Effector memory CD8-positive, alpha-beta T cell (primary cell): Measurements from ENCODE around the gene SSMEM1.
"Not testable (repeated sequence)": the region's sequence is repeated elsewhere in the genome, so short reads cannot be mapped to it uniquely, and the experiment has no call there.

Experiments used
- ATAC-seq: fragments of 150-1000 bp; cut with Tn5 transposase; replicated peaks from 2 replicates; pipeline ENCODE4 v1.10.0; 2021; ENCODE audit warnings: mild to moderate bottlenecking, moderate library complexity
- DNase-seq, 3 experiments: peaks; one replicate each; pipeline ENCODE4 v3.0.0; 2021
- H3K27ac Mint-ChIP-seq, 2 donors: one replicate each; pipeline ENCODE4 v1.8.0; 2022; ENCODE audit warnings: mild to moderate bottlenecking in 2 of 2, mixed read lengths in 2 of 2, moderate library complexity in 2 of 2
- H3K27me3 Mint-ChIP-seq, 2 donors: one replicate each; pipeline ENCODE4 v1.8.0; 2022; ENCODE audit warnings: mixed read lengths in 2 of 2
- H3K36me3 Mint-ChIP-seq: one replicate; pipeline ENCODE4 v1.8.0; 2022; ENCODE audit warnings: mild to moderate bottlenecking, moderate library complexity, mixed read lengths; ENCODE audit not compliant: insufficient read depth
- H3K4me1 Mint-ChIP-seq, 2 donors: one replicate each; pipeline ENCODE4 v1.8.0; 2022; ENCODE audit warnings: low read depth in 2 of 2, mixed read lengths in 2 of 2
- H3K4me3 Mint-ChIP-seq, 2 donors: one replicate each; pipeline ENCODE4 v1.8.0; 2022; ENCODE audit warnings: mild to moderate bottlenecking in 2 of 2, mixed read lengths in 2 of 2, moderate library complexity in 2 of 2
- H3K9me3 Mint-ChIP-seq, 2 donors: one replicate each; pipeline ENCODE4 v1.8.0; 2022; ENCODE audit warnings: mixed read lengths in 2 of 2

SSMEM1 gene

DNA sequence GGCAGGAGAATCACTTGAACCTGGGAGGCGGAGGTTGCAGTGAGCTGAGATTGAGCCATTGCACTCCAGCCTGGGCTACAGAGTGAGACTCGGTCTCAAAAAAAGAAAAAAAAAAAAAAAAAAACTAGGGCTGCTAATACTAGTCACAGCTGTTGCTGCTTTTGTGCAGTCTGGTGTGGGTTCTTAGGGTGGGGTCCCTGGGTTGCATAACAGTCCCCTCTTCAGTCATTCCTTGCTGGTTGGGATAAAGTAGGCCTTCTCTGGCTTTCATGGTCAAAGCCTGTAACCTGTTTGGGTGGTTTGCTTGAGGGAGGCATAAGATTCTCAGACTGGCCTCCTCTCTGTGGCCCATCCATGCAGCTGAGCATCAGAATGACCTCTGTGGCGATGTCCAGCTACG lies 14.1 kb downstream of the SSMEM1 start:
- Mint-ChIP-seq H3K4me1 (no peaks in the 10 kb centered on the region), H3K27me3 (peaks cover 15 to 17% of the 10 kb centered on the region in 2 donors), H3K27ac (no peak overlapping the region), H3K9me3 (no peaks in the 10 kb centered on the region), H3K4me3 (no peak overlapping the region), H3K36me3 (no peaks in the 10 kb centered on the region)
- DNase-seq (no peak), ATAC-seq (no peak)

- Mint-ChIP-seq H3K9me3 (no peaks in the 10 kb centered on the region), H3K4me1 (no peaks in the 10 kb centered on the region), H3K4me3 (no peak overlapping the region), H3K36me3 (no peaks in the 10 kb centered on the region), H3K27me3 (peaks cover 15 to 17% of the 10 kb centered on the region in 2 donors), H3K27ac (no peak overlapping the region)
- no peak for DNase-seq
- ATAC-seq = no peak
Observed at GRCh38 chr7:130223646-130224045, 16.0 kb downstream of the SSMEM1 start.

DNA sequence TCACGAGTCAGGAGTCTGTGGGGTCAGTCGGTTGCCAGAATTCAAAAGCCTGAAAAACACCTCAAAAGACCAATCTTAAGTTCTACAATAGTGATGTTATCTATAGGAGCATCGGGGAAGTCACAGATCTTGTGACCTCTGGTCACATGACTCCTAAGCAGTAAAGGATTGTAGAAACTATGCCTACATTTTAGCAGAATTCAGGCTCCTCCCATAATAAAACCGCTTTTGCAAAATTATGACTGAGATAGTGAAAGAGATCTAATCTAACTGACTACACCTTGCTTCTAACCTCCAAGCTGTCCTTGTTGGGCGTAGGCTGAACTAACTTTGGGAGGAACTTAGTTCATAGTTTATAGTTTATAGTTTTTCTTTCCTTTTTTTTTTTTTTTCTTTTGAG lies 16.6 kb downstream of the SSMEM1 start:
- Mint-ChIP-seq H3K27me3 (peaks cover 15 to 17% of the 10 kb centered on the region in 2 donors), H3K9me3 (no peaks in the 10 kb centered on the region), H3K4me3 (no peak overlapping the region), H3K27ac (no peak overlapping the region), H3K36me3 (no peaks in the 10 kb centered on the region), H3K4me1 (no peaks in the 10 kb centered on the region)
- DNase-seq = no peak
- ATAC-seq = no peak

GRCh38 chr7:130224923-130225322 lies 17.3 kb downstream of the SSMEM1 start:
- H3K4me1 Mint-ChIP-seq, H3K4me3 Mint-ChIP-seq, H3K27ac Mint-ChIP-seq, DNase-seq, H3K9me3 Mint-ChIP-seq, H3K36me3 Mint-ChIP-seq, ATAC-seq: not testable (repeated sequence)
- H3K27me3 Mint-ChIP-seq = peaks cover 8 to 12% of the 10 kb centered on the region in 2 donors

GRCh38 chr7:130226333-130226732 lies 18.7 kb downstream of the SSMEM1 start:
- Mint-ChIP-seq H3K36me3 (no peaks in the 10 kb centered on the region), H3K27ac (no peak overlapping the region), H3K27me3 (peaks cover 7 to 9% of the 10 kb centered on the region in 2 donors), H3K4me1 (no peaks in the 10 kb centered on the region), H3K9me3 (no peaks in the 10 kb centered on the region), H3K4me3 (no peak overlapping the region)
- DNase-seq (no peak), ATAC-seq (no peak)

- H3K27me3 Mint-ChIP-seq = peaks cover 7 to 21% of the 10 kb centered on the region in 2 donors
- H3K4me1 Mint-ChIP-seq = no peaks in the 10 kb centered on the region
- no peak for DNase-seq
- no peaks in the 10 kb centered on the region for H3K9me3 Mint-ChIP-seq
- H3K4me3 Mint-ChIP-seq = no peak overlapping the region
- ATAC-seq = no peak
- H3K27ac Mint-ChIP-seq = no peak overlapping the region
- no peaks in the 10 kb centered on the region for H3K36me3 Mint-ChIP-seq
Observed at GRCh38 chr7:130227883-130228575, 20.4 kb downstream of the SSMEM1 start.

- Mint-ChIP-seq H3K27me3 (peaks cover 7 to 24% of the 10 kb centered on the region in 2 donors), H3K27ac (no peak overlapping the region), H3K4me3 (no peak overlapping the region), H3K36me3 (no peaks in the 10 kb centered on the region), H3K9me3 (no peaks in the 10 kb centered on the region), H3K4me1 (no peaks in the 10 kb centered on the region)
- no peak for DNase-seq
- ATAC-seq = no peak
Observed at GRCh38 chr7:130228840-130229502, 21.3 kb downstream of the SSMEM1 start.

DNA sequence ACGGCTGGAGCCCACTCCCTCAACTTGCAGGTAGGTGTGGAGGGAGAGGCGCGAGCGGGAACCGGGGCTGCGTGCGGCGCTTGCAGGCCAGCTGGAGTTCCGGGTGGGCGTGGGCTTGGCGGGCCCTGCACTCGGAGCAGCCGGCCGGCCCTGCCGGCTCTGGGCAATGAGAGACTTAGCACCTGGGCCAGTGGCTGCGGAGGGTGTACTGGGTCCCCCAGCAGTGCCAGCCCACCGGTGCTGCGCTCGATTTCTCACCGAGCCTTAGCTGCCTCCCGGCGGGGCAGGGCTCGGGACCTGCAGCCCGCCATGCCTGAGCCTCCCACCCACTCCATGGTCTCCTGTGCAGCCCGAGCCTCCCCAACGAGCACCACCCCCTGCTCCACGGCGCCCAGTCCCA lies 22.3 kb downstream of the SSMEM1 start:
- DNase-seq, H3K4me1 Mint-ChIP-seq, H3K4me3 Mint-ChIP-seq, H3K36me3 Mint-ChIP-seq, H3K9me3 Mint-ChIP-seq, ATAC-seq, H3K27ac Mint-ChIP-seq: not testable (repeated sequence)
- H3K27me3 Mint-ChIP-seq = peaks cover 15 to 34% of the 10 kb centered on the region in 2 donors

- Mint-ChIP-seq H3K27me3 (peaks cover 26 to 52% of the 10 kb centered on the region in 2 donors), H3K36me3 (peaks cover 3% of the 10 kb centered on the region), H3K9me3 (no peaks in the 10 kb centered on the region), H3K27ac (no peak overlapping the region), H3K4me3 (no peak overlapping the region), H3K4me1 (no peaks in the 10 kb centered on the region)
- no peak for DNase-seq
- no peak for ATAC-seq
Observed at GRCh38 chr7:130231792-130232191, 24.1 kb downstream of the SSMEM1 start.

GRCh38 chr7:130232209-130232608 lies 24.5 kb downstream of the SSMEM1 start:
- Mint-ChIP-seq H3K27me3 (peaks cover 30 to 56% of the 10 kb centered on the region in 2 donors), H3K36me3 (peaks cover 3% of the 10 kb centered on the region), H3K4me1 (no peaks in the 10 kb centered on the region), H3K4me3 (no peak overlapping the region), H3K9me3 (no peaks in the 10 kb centered on the region), H3K27ac (no peak overlapping the region)
- ATAC-seq (no peak), DNase-seq (no peak)

DNA sequence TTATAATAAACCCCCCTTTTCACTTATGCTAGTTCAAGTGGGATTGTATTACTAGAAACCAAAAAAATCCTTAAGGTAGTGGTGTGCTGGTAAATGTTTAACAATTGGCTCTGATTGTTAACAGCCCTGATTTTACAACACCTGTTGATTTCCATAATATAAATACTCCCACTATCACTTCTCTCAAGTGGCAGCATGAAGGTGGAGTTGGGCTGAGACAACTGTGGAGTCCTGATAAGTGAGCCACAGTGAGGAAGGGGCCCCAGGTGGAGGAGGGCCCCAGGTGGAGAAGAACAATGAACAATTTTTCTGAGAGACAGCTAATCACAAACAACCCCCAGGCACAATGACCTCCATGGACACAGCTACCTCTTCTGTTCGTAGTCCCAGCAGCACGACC lies 26.4 kb downstream of the SSMEM1 start:
- Mint-ChIP-seq H3K27me3 (peaks cover 32 to 61% of the 10 kb centered on the region in 2 donors), H3K4me3 (no peak overlapping the region), H3K36me3 (peaks cover 3% of the 10 kb centered on the region), H3K27ac (no peak overlapping the region), H3K4me1 (no peaks in the 10 kb centered on the region), H3K9me3 (no peaks in the 10 kb centered on the region)
- DNase-seq (no peak), ATAC-seq (no peak)

- H3K4me3 Mint-ChIP-seq, H3K9me3 Mint-ChIP-seq, H3K27ac Mint-ChIP-seq, H3K36me3 Mint-ChIP-seq, H3K4me1 Mint-ChIP-seq, ATAC-seq, DNase-seq: not testable (repeated sequence)
- peaks cover 32 to 51% of the 10 kb centered on the region in 2 donors for H3K27me3 Mint-ChIP-seq
Observed at GRCh38 chr7:130236361-130236760, 28.7 kb downstream of the SSMEM1 start.

GRCh38 chr7:130240240-130240639 lies 32.6 kb downstream of the SSMEM1 start:
- H3K27me3 Mint-ChIP-seq = peaks cover 41 to 45% of the 10 kb centered on the region in 2 donors
- DNase-seq (no peak), ATAC-seq (no peak)
- H3K9me3 Mint-ChIP-seq = no peaks in the 10 kb centered on the region
- peaks cover 0 to 6% of the 10 kb centered on the region in 2 donors for H3K4me1 Mint-ChIP-seq
- H3K4me3 Mint-ChIP-seq = no peak overlapping the region
- no peak overlapping the region for H3K27ac Mint-ChIP-seq
- peaks cover 3% of the 10 kb centered on the region for H3K36me3 Mint-ChIP-seq
